GM12892 (cell line): Measurements from ENCODE around the gene GBF1.

ENCODE experiments used
- DNase-seq: peaks from one replicate; pipeline ENCODE4 v3.0.0; 2011; ENCODE audit not compliant: insufficient read length
- FAIRE-seq: peaks from 2 replicates; lab custom pipeline; 2011; peaks lifted over from hg19 to GRCh38; lab: Jason Lieb, UNC
- POLR2A ChIP-seq: IDR thresholded peaks from 2 replicates; pipeline ENCODE4 v1.6.1; 2011; ENCODE audit warnings: low read depth, low read length, control low read depth
- POLR2AphosphoS5 ChIP-seq: IDR thresholded peaks from 2 replicates; pipeline ENCODE4 v1.6.1; 2011; ENCODE audit warnings: low read depth, low read length, control low read depth
- TAF1 ChIP-seq: IDR thresholded peaks from 2 replicates; pipeline ENCODE4 v1.6.1; 2011; ENCODE audit warnings: low read depth, mild to moderate bottlenecking, control low read depth, low read length, borderline replicate concordance

The GBF1 gene

GRCh38 chr10:102313221-102313896, 68.0 kb downstream of the GBF1 start:
- DNase-seq (no peak), FAIRE-seq (no peak)
- TF ChIP-seq POLR2A = no peak
- TF ChIP-seq POLR2AphosphoS5 = no peak
- TF ChIP-seq TAF1 = no peak

DNA sequence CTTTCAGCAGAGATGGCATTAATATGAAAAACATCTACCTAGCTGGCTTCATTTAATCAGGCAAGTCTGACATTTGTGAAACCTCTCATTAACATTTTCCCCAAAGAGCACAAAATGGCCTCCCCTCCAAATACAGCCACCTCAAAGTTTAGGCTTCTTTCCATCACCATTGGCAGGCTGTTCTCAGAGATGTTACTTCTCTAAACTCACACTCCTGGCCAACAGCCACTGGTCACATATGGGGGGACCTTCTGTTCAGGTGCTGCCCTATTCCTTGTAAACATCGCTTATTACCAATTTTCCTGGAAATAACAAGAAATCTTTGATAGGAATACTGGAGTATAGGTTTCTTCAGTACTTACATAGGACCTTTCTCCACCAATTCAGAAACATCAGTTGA, 69.5 kb downstream of the GBF1 start:
- TF ChIP-seq TAF1 (no peak), POLR2AphosphoS5 (no peak), POLR2A (no peak)
- DNase-seq (no peak), FAIRE-seq (no peak)

GRCh38 chr10:102316421-102316820, 71.1 kb downstream of the GBF1 start:
- no peak for TF ChIP-seq POLR2A
- TF ChIP-seq TAF1 = no peak
- no peak for TF ChIP-seq POLR2AphosphoS5
- DNase-seq (no peak), FAIRE-seq (no peak)

GRCh38 chr10:102322914-102323313, 77.6 kb downstream of the GBF1 start:
- FAIRE-seq = peak; percentile 27
- TF ChIP-seq TAF1 (no peak), POLR2AphosphoS5 (no peak), POLR2A (no peak)
- no peak for DNase-seq

- FAIRE-seq (no peak), DNase-seq (no peak)
- TF ChIP-seq TAF1 (no peak), POLR2AphosphoS5 (no peak), POLR2A (no peak)
These were observed 78.7 kb downstream of the GBF1 start for GRCh38 chr10:102324061-102324460.

DNA sequence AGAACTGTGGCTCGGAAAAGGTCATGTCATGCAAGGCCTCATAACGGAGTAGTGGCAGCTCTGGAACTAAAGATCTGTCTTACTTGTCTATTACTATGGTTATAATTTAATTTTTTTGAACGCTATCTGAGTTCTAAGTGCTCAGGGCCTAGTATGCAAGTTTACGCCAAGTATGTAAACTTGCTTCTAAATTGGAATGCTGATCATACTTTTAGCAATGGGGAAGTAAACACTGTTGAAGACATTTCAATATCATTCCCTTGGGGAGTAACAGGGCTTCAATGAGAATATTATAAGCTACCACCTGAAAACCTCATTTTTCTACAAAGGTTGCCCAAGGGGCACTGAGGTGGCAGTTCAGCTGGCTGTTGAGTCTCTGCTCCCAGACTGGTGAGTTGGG, 80.7 kb downstream of the GBF1 start:
- FAIRE-seq (no peak), DNase-seq (no peak)
- TF ChIP-seq POLR2AphosphoS5 = no peak
- TF ChIP-seq TAF1 = no peak
- no peak for TF ChIP-seq POLR2A

- no peak for FAIRE-seq
- TF ChIP-seq POLR2AphosphoS5 = no peak
- TF ChIP-seq TAF1 = no peak
- TF ChIP-seq POLR2A = no peak
- no peak for DNase-seq
These were observed 81.7 kb downstream of the GBF1 start for GRCh38 chr10:102327002-102327401.

GRCh38 chr10:102327641-102328040, 82.3 kb downstream of the GBF1 start:
- no peak for DNase-seq
- no peak for FAIRE-seq
- TF ChIP-seq POLR2A = no peak

DNA sequence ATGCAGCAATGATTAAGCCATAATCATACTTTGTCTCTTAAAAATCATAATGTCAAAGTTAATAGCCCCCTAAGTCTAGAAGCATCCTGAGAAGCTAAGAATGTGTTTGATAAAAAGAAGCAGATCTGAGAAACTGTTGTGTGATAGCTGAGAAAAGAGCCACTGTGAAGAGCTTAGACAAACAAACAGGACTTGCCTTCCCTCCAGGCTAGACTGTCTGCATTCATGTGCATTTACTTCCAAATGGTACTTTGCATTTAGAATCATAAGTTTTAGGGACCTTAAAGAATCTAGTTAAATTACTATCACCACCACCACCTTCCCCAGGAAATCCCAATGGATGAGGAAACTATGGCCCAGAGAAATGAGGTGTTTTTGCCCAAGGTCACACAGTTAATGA, 87.4 kb downstream of the GBF1 start:
- DNase-seq (no peak), FAIRE-seq (no peak)
- TF ChIP-seq POLR2A = no peak
- TF ChIP-seq TAF1 = no peak
- TF ChIP-seq POLR2AphosphoS5 = no peak

DNA sequence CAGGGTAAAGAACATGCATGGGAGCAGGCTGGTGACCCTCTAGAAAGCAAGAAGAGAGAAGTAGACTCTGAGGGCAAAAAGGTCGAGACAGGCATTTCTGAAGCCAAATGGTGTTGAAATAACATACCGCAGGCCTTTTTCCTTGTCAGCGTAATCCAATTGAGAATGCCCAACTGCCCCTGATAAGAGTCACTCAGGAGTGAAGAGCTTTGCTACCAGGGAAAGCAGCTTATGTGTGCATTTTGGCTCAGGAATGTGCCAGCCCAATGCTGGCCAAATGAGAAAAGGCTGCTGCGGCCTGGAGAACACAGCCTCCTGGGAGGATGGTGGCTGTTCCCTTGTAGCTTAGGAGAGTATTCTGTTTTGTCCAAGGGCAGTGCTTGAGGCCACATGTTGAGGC, 88.8 kb downstream of the GBF1 start:
- no peak for TF ChIP-seq POLR2AphosphoS5
- no peak for TF ChIP-seq TAF1
- TF ChIP-seq POLR2A = no peak
- FAIRE-seq (no peak), DNase-seq (no peak)

DNA sequence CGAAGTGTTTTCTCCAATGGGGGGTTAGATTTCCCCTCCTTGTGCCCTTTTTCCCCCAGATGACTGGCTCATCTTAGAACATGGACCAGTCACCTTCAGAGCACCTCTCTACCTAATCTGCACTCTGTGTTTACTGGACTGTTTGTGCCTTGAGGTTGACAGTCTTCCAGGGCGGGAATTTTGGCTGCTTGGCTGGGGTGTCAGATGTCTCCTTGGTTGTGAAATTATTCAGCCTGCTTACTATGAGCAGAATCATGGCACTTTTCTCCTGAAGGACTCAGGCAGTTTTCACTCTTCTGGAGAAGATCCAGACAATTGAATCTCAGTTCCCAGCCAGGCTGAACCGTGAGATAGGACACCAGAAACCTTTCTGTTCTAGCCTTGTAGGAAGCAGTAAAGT, 89.9 kb downstream of the GBF1 start:
- FAIRE-seq (no peak), DNase-seq (no peak)
- no peak for TF ChIP-seq POLR2A
- no peak for TF ChIP-seq TAF1
- TF ChIP-seq POLR2AphosphoS5 = no peak

- TF ChIP-seq POLR2A = no peak
- TF ChIP-seq POLR2AphosphoS5 = no peak
- no peak for TF ChIP-seq TAF1
- DNase-seq (no peak), FAIRE-seq (no peak)
These were observed 95.8 kb downstream of the GBF1 start for GRCh38 chr10:102341038-102341688.
